HTERT RPE-1 (cell line): ENCODE results near the gene CLIC6.

Source experiments
- in situ Hi-C: fragments of 300-500 bp; cut with MboI; formaldehyde crosslinking; loops from 4 replicates; pipeline ENCODE4 v1.14.3; 2020; ENCODE audit warnings: low sequenced_read_pairs

CLIC6 gene

DNA sequence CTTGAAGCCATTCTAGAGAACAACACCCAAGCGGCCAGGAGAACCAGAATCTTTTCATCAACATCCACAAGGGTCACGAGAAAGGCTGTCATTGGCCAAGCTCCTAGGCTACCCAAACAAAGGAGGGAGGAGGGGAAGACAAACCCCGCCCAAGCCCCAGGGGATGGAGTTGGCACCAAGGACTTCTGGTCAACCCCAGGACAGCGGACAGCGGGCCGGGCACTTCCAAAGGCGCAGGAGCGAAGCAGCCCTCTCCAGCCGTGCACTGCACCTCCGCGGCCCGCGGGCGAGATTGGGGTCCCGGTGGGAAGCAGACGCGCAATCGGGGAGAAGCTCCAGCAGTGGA lies at the start of gene CLIC6:
Gene CLIC6, plus strand, starts transcription at position 192 of the 346 bp plus-strand sequence. CDS start 395 bp downstream, outside the sequence.
- in situ Hi-C loops, result no loop called here

DNA sequence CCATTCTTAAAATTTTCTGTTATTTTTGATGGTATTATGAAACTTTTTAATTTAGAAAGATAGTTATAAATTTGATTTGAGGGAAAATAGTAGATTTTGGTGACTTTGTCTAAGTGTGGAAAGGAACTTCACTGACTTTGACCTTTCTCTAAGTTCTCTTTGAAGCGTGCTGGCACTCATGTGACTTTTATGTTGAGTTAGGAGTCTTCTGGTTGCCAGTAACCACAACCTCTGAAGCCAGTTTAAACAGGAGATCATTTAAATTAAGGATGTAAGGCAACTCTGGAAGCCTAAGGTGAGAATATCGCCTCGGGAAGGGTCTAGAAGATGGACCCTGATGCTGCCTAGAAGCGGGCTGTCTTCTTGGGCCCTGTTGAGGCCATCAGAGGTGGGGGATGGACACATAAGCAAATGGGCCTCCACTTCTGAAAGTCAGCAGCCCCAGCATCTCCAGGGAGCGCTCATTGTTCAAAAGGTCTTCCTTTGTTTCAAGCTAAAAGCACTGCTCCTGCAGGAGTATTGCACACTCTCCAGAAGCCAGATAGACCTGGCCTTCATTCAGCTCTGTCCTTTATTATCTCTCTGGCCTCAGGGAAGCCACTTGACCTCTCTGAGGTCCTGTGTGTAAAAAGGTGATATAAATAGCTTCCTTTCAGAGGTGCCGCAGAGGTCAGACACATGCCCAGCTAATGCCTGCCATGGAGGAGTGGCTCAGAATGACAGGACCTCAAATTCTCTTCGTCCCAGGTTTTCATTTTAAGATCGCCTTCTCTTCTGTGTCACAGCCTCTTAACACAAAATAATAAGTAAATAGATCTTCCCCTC lies 48.7 kb upstream of the CLIC6 start:
- in situ Hi-C loops, result no loop called here

DNA sequence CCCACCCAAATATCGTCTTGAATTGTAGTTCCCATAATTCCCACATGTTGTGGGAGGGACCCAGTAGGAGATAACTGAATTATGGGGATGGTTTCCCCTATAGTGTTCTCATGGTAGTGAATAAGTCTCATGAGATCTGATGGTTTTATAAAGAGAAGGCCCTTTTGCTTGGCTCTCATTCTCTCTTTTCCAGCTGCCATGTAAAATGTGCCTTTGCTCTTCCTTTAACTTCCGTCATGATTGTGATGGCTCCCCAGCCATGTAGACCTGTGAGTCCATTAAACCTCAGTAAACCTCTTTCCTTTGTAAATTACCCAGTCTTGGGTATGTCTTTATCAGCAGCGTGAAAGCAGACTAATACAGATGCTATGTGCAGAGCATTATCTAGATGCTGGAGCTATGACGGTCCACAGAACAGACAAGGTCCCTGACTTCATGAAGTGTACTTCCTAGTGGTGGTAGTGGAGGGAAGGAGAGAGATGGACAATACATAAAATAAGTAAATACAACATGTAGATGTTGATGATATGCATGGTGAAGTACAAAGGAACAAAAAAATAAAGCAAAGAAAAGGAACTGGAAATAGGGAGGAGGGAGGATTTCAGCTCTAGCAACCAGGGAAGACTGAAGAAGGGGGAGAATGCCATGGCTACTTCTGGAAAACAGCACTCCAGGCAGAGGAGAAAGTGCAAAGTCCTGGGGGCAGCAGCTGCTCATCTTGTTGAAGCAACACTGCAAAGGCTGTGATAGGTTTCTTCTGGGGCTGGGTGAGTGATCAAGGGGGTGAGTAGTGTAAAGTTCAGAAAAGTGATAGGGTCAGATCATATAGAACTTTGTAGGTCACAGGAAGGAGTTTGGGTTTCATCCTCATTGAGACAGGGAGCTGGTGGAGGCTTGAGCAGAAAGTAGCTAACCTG lies 47.1 kb upstream of the CLIC6 start:
- in situ Hi-C loops, result no loop called here

DNA sequence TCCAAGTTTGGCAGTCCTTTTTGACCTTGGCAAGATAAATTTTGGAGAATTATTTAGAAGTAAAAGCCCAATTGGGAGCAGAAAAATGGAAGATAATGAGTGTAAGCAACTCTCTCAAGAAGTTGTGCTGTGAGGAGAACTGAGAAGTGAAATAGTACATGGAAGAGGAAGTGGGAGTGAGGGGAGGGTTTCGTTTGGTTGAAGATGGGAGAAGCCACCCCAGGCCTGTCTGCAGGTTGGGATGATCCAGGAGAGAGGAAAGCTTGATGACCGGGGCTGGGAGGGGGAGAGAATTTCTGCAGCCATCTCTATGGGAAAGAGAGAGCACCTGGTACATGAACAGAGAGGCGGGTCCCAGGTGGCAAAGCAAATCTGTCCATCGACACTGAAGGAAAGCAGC lies 45.3 kb upstream of the CLIC6 start:
- in situ Hi-C loops, result no loop called here

DNA sequence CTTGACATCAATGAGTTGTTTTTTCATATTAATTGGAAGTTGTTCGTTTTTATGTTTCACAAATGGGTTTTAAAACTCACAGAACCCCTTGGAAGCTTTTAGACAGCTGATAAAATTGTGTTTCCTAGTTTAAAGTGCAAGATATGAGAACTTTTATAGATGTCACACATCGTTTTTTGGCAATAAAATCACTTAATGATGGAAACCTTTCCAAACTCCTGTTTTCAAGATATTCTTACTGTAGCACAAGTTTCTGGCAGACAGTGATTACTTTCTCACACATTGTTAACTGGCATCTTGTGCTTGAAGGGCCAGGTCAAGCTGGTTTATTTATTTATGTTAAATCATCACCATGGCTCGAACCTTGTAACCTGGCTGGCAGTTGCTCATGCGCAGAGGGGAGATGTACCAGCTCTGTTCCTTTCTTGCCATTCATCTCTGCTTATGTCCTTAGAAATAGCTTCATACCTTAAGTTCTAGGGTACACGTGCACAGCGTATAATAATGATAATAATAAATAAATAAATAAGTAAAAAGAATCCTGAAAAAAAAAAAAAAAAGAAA lies 43.7 kb upstream of the CLIC6 start:
- in situ Hi-C loops, result no loop called here

DNA sequence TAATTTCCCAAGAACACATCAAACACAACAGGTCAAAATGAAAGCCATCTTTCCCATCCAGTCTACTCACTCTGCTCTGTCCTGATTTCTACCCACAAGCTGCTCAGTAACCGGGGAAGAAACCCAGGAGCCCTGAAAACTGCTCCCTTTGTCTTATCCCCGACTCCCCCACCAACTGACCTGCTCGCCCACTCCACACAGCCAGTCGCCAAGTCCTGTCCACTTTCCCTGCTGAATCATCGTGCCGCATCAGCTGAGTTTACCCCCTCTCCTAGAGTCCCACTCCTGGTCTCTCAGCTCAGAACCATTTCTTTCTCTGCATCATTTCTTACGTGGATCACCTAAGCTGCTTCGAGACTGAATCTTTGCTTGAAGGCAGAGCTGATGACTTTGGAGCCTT lies 42.7 kb upstream of the CLIC6 start:
- in situ Hi-C loops, result no loop called here

DNA sequence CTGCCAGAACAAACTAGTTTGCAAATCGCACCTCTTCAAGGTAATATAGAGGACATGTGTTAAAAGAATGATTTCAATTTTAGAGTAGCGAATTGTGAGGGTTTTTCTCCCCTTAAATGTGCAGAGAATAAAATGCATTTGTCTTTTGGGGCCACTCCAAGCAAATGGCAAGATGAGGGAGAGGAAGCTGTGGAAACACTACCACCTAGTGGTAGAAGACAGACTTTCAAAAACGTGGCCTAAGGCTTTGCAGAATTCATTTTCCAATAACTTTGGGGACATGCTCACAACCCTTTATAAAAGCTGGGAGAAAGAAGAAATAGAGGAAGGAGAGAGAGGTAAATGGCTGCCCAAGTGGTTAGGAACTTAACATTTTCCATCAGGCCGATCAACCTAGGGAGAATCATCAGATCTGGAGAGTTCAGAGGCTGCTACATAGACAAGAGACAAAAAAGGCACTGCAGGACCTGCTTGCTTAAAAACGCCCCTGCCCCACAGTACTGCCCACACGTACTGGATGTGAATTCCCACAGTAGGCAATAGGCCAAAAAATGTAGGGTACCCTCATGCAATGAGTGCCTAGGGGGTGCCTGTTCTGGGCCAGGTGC lies 38.2 kb upstream of the CLIC6 start:
- in situ Hi-C loops, result no loop called here

DNA sequence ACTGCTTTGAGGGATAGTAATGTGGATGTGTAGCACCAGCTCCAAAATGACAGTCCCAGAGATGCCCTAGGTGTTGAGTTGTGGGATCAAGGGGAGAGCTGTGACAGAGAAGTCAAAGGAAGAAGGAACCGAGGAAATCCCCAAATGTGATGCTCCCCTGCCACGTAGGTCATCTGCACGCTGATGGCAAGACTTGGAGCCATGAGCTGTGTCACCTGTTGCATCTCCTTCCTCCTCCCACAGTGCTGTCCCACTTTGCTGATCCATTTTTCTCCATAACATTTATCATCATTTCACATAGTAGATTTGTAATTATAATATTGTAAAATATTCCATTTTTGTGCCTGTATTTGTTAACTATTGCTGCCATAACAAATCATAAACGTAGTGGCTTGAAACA lies 36.3 kb upstream of the CLIC6 start:
- in situ Hi-C loops, result no loop called here

DNA sequence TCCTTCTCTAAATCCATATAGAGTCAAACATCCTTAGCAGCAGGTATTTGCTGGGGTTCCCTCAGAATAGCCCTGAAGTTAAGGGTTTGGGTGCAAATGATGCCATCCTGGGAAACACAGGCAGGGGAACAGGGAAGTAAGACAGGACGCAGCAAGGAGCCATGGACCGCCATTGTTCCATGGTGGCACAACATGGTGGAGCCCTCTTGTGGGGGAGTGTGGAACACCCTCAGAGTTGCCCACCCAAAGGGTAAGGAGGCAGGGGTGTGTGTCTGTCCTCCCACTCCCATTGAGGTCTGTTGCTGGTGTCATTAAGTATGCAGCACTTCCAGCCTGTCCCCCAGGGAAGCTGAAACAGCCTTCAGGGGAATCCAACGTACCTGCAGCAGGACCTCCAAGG lies 33.5 kb upstream of the CLIC6 start:
- in situ Hi-C loops, result no loop called here

DNA sequence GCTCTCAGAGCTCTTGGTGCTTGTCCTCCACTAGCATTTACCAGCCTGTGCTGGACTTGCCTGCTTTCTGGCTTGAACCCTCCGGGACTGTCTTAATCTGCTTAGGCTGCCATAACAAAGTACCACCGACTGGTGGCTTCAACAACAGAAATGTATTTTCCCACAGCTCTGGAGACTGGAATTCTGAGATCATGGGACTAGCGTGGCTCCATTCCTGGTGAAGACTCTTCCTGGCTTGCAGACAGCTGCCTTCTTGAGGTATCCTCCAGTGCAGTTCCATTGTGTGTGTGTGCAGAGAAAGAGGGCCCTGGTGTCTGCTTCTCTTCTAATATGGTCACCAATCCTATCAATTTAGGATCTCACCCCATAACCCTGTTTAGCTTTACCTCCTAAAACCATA lies 31.8 kb upstream of the CLIC6 start:
- in situ Hi-C loops, result no loop called here

DNA sequence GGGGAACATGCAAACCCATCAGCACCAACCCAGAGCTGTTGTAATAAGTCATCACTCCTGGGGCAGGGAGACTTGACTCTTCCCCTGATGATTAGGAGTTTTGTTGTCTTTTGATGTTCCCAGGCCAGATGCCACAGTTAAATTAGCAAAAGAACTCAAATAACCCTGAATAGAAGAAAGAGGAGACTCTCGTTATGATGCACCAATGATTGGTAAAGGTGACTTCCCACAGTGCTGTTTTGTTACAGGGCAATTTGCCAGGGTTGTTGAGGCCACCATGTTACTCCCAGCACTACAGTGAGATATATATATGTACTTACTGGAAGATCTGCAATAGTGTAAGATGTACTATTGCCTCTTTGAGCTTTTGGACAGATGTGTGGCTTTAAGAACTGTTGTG lies 29.5 kb upstream of the CLIC6 start:
- in situ Hi-C loops, result no loop called here

DNA sequence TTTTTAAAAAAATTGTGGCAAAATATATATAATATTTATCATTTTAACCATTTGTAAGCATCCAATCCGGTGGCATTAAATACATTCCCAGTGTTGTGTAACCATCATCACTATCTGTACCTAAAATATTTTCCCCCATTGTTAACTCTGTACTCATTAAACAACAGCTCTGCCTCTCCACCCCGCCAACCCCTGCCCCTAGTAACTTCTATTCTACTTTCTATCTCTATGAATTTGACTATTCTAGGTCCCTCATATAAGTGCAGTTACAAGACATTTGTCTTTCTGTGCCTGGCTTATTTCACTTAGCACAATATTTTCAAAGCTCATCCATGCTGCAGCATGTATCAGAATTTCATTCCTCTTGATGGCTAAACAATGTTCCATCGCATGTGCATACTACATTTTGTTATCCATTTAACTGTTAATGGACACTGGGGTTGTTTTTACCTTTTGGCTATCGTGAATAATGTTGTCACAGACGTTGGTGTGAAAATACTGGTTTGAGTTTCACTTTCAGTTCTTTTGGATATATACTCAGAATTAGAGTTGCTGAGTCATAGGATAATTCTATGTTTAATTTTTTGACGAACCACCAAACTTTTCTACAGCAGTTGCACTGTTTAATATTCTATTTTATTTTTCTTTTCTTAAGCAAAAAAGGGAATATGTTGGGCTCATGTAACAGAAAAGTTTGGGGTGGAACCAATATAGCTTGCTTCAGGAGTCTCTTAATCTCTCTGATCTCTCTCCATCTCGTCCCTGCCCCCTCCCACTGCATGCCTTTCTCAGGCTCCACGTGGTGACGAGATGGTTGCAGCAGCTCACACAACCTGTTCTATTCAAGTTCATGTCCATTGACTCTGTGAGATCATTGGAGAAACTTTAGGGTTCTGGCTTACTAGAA lies 28.7 kb upstream of the CLIC6 start:
- in situ Hi-C loops, result no loop called here

DNA sequence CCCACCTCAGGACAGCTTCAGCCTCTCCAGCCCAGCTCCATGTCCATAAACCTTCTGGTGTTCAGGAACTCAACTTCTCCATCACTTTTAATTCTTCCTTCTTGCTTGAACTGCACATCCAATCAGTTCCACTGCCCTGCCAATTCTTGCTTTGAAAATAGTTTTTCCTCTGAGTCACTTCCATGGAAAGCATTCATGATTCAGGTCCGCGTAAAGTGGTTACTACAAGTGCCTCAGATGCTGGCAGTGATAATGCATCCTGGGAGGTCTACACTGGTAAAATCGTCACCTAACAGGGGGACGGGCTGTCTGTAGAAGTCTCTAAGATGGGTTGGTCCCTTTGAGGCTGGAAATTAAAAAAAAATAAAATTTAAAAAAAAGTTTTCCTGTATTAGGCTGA lies 27.9 kb upstream of the CLIC6 start:
- in situ Hi-C loops, result no loop called here

DNA sequence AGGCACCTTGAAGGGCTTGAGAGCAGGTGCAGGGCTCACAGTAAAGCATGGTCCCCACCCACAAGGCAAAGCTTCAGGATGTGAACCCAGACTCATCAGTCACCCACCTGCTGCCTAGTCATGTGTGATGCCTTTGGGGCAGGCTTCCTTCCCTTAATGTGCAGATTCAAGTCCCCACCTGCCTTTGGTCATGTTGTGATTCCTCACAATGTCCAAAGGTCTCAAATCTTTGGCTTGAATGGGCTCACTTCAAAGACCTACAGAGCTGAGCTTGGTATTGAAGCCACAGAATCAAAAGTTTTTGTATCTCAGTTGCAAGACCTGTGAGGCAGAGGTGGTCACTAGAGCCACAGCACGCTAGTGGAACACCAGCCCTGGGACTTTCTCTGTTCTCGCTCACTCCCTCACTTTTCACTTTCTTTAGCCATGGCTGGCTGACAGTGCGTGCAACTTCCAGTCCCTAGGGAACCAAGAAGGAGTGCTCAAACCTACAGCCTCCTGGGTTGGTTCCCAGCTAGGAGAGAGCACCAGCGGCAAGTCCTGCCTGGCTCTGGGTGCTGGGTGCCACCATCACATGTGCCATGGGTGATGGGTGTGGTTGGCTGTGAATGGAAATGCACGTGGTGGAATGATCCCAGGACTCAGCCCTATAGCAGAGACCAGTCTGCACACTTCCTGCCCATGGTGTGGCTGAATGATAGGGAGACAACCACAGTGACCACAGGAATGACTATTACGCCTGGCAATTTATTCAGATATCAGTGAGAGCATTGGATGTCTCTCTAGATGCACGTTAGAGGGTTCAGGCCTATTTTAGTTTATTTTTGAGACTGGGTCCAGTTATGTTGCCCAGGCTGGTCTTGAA lies 26.4 kb upstream of the CLIC6 start:
- in situ Hi-C loops, result no loop called here

DNA sequence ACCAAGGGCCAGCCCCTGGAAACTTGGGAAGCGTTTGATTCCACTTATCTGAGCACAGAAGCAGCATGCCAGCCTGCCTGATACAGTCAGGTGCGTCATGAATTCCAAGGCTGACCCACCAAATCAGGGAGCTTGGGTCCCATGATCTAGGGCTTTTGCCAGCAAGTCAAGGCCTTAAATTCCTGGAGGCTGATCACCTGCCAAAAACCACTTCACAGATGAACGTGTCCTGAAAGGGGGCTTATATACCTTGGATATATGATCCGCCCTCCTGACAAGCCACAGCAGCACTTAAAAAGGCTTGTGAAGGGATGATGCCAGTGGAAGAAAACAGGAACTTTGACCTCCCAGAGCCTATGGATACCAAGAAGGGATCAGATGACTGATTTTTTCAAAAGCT lies 24.0 kb upstream of the CLIC6 start:
- in situ Hi-C loops, result no loop called here

DNA sequence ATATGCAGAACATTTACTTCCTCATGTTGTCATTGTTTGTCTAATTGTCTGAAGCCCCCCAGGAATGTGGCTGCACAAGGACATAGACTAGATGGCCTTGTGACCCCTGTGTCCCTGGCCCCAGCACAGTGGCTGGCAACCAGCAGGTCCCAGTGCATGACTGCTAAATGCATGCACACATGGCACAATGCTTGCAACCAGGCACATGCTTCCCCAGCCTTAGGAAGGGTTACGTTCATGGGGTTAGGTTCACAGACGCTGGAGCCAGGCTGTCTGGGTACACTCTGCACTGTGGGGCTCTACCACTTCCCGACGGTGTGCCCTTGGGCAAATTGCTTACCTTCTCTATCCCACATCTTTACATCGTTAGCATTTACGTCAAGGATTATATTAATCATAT lies 21.2 kb upstream of the CLIC6 start:
- in situ Hi-C loops, result no loop called here

DNA sequence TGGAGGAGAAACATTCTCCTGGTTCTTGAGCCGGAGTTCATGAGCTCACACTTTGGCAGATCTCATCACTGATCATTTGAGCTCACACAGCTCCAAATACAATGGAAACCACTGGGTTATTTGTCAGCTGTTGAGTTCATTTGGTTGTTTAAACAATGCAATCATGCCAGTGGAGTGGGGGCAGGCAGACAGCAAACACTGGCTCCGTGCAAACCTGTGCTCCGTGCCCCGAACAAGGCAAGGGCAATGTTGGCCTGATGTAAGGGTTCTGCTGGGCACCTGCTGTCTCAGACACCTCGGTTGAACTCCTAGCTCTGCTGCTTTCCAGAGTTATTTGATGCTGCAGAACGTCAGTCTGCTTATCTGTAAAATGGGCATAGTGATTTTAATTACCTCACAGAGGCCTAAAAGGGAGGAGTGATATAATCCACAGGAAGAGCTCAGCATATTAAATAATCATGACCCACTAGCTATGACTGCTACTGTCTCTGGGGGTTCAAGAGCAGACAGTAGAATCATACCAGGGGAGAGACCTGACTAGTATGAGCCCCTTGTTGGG lies 20.0 kb upstream of the CLIC6 start:
- in situ Hi-C loops, result no loop called here

DNA sequence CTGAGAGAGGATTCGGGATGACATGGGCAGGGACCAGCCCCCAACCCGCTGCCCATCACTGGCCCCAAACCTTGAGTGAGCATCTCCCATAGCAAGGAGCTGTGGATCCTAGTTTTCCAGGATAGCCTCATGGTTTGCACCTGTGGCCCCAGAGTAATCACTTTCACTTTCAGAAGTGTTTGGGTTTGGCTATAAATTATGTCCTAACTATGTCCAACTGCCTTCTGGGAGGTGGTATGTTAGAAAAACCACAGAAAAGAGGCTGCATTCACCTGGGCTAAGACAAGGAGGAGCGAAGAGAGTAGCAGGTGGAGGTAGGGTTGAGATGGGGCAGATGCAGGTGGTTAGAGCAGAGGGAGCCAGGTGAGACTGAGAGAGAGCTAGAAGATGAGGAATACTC lies 19.4 kb upstream of the CLIC6 start:
- in situ Hi-C loops, result no loop called here

DNA sequence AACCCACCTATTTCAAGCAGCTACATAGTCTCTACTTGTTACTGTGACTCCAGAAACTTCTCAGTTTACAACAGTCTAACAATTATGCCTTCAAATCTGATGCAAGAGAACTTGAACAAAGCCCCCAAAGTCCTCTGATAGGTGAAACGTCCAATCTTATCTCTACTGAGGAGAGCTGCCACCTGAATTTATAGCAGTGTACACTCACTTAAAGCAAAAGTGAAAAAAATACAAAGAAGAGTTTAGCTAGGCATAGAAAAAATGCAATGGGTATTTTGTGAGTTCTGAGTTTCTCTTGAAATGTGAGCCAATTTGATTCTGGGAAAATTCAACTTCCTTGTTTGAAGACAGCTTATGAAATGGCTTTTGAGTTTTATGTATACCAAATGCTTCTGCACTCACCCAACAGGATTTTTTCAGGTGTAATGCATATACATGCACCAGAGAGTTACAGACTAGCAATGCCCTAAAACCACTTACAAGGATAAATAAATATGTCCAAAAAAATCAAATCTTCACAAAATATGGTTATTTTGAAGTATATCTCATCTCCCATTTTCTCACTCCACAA lies 17.8 kb upstream of the CLIC6 start:
- in situ Hi-C loops, result no loop called here
